Stimulated activated CD8-positive, alpha-beta memory T cell treated with anti-CD3 and anti-CD28 coated beads, Interleukin-4, amount 100 ng/mL, for 24 hours (primary cell): Measurements from ENCODE around the gene ZNF10.
A peak's percentile ranks its signal among the peaks of the same experiment; 100 is the strongest.

Experiments used
- DNase-seq: peaks from one replicate; pipeline ENCODE4 v3.0.0-alpha.2; 2020; ENCODE audit warnings: low read depth

ZNF10 gene

DNA sequence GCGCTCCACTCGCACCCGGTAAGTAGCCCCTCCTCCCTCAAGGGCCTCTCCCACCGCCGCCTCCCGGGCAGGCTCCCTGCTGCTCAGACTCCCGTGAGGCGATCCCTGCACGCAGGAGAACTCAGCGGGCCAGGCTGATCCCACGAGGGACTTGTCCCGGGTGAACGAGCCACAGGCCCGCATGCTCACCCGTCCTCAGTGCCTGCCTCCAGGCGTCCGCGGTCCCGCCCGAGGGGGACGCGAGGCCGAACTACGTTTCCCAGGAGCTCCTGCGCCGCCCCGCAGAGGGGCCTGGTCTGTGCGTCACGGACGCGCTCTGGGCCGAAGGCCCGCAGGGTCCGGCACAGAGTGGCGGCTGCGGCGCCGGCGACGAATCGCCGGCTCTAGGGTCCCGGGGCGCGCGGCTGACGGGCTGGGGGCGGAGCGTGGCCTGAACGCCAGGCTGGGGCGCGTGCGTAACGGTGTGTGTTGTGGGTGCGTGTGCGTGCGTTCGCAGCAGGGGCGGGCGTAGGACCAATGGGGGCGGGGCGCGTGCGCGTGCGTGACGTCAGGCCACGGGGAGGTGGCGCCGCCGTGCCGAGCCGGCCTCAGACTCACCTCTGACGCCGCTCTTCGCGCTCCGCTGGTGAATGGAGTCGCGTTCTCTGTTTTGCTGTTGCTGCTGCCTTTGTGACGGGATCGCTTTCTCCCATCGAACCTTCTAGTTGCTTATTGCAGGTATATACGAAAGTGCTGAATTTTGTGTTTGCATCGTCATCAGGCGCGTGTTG lies at the start of gene ZNF10, which contains the start of gene ZNF891:
Gene ZNF10 (plus strand): TSS at position 590 of the 770 bp plus-strand sequence. CDS start 13,866 bp downstream, outside the sequence.
Gene ZNF891 (minus strand): TSS at position 237 of the 770 bp plus-strand sequence. CDS start 8,356 bp downstream, outside the sequence.
- peak; percentile 95 for DNase-seq

DNA sequence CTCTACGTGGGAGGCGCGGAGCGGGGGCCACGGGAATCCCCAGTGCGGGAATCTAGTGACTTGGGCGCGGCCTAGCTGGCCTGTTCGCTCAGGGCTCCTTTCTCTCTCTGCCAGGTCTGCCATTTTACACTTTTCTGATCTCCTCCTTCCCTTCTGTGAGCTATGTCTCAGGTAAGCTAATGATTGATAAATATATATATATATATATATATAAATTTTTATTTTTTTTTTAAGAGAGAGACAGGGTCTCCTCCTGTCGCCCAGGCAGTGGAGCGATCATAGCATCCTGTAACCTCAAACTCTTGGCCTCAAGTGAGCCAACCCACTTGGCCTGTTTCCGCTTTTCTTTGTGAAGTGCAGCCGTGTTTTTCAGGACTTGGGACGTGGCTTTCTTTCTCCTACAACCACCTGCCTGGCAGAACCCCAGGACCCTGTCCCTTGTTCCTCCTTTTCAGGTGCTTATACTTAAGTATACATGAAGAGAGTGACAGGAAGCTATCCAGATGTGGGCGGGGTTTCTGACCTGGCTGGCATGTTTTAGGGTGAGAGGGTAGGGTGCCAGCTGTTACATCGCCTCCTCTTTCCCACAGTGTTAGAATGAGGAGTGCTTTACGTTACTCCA lies 49.2 kb upstream of the ZNF10 start:
- DNase-seq: no peak

DNA sequence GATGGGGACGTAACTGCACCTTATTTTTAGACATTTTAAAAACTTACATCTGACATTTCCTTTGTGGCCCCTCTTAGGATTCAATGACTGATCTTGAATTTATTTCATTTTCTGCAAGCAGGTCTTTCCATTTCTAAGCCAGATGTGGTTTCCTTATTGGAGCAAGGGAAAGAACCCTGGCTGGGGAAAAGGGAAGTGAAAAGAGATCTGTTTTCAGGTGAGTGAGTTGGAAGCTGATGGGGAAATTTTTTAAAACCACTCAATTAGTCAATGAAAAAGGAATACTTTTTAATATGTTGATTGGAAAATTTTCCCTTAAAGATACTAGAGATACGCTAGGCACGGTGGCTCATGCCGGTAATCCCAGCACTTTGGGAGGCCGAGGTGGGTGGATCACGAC lies 47.1 kb upstream of the ZNF10 start:
- DNase-seq: no peak

DNA sequence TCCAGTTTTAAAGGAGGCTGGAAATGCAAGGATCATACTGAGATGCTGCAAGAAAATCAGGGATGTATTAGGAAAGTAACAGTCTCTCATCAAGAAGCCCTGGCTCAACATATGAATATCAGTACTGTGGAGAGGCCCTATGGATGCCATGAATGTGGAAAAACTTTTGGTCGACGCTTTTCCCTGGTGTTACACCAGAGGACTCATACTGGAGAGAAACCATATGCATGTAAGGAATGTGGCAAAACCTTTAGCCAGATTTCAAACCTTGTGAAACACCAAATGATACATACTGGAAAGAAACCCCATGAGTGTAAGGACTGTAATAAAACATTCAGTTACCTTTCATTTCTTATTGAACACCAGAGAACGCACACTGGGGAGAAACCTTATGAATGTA lies 24.8 kb upstream of the ZNF10 start:
- DNase-seq: no peak

DNA sequence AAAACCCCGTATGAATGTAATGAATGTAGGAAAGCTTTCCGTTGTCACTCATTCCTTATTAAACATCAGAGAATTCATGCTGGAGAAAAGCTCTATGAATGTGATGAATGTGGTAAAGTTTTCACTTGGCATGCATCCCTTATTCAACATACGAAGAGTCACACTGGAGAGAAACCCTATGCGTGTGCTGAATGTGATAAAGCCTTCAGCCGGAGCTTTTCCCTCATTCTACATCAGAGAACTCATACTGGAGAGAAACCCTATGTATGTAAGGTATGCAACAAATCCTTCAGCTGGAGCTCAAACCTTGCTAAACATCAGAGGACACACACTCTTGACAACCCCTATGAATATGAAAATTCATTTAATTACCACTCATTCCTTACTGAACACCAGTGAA lies 24.2 kb upstream of the ZNF10 start:
- no peak for DNase-seq

DNA sequence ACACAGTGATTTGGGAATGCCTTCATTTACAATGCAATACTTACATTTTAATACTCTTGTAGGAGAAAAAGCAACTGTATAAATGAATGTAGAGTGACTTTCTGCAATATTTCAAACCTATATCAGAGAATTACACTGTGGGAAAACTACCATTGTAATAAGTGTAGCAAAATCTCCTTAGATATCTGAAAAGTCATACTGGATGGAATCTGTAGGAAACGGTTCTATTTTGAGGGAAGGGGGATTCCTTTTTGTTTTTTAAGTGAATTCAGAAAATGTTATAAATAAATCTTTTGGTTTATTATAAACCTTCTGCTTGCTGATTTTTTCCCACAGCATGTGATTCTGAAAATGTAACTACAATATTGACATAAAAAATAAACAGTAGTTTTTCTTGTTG lies 23.3 kb upstream of the ZNF10 start:
- no peak for DNase-seq

DNA sequence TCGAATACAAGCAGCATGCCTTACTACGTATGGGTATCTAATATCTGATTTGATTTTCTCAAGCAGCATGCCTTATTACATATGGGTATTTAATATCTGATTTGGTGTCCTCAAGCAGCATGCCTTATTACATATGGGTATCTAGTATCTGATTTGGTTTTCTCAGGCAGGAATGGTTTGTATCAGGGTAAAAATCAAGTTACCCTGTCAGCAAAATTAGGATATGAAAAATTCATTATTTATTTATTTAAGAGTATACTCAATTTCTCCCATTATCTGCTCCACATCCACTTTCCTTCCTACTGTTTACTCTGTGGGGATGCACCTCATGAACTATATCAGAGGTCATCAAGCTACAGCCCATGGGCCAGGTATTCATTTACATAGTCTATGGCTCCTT lies 22.3 kb upstream of the ZNF10 start:
- DNase-seq: no peak

DNA sequence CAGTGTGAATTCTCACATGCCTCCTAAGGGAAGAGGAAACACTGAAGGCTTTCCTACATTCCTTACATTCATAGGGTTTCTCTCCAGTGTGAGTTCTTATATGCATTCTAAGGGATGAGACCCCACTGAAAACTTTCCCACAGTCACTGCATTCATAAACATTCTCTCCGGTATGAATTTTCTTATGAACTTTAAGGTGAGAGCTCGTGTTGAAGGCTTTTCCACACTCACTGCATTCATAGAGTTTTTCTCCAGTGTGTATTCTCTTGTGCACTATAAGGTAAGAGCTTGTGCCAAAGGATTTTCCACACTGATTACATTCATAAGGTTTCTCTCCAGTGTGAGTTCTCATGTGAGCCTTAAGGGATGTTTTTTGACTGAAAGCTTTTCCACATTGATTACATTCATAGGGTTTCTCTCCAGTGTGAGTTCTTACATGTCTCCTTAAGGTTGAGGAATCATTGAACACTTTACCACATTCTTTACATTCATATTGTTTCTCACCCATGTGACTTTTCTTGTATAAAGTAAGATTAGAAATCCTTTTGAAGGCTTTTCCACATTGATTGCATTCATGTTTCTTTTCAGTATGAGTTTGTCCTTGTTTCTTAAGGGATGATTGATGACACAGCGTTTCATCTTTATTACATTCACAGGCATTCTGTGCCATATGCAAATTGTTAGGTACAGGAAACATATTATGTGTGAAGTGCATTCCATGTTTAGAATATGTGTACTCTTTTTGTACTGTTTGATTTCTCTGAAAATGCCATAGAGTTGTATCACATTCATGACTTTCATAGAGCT lies 9.8 kb upstream of the ZNF10 start:
- DNase-seq: no peak

DNA sequence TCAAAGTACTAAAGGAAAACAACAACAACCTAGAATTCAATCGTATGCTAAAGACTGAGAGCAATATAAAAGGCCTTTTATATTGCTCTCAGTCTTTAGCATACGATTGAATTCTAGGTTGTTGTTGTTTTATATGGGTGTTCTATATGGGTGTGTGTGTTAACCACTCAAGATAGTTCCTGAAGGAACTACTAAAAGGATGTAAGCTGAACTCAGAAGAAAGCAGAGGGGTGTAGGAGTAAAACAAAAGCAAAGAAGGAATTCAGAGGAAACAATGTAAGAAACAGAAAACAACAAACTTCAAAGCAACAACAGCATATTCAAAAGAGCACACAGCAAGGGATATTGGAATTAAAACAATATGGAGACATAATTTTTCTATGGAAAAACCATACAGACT lies 5.8 kb upstream of the ZNF10 start:
- DNase-seq: no peak

DNA sequence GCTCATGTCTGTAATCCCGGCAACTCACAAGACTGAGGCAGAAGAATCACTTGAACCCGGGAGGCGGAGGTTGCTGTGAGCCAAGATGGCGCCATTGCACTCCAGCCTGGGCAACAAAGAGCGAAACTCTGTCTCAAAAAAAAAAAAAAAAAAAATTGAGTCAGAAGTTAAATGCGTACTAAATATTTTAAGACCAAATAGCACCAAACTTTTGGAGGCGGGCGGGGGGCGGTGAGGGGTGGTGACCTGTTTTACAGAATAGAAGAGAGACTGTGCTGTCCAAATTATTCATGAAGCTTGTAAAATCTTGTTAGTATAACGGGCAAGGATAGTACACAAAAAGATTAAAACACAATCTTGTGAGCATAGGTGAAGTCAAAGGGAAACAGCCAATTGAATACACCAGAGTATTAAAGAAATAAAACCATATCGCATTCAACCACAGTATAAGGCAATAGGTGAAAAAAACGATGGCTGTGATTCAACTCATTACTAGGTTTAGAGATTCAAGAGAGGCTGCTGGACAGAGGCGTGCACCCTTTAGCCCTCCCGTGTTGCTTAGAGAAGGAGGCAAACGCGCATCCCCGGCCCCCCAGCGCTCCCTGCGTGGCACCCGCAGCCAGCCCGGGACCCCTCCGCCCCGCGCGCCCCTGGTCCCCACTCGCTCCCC lies 924 bp upstream of the ZNF10 start:
- DNase-seq: no peak

DNA sequence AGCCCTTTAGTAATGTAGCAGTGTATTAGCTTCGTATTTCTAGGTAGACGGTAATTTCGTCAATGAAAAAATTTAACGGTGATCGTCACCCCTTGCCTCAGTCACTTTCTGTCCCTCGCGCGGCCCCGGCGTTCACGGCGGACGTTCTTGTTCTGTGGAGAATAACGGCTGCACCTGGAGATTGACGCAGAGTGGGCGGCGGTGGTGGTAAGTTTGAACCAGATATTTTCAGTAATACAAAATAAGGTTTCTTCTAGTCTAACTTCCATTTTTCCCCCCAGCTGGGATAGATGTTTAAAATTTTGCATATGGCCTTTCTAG lies 341 bp downstream of the ZNF10 start:
- DNase-seq: peak; percentile 11

DNA sequence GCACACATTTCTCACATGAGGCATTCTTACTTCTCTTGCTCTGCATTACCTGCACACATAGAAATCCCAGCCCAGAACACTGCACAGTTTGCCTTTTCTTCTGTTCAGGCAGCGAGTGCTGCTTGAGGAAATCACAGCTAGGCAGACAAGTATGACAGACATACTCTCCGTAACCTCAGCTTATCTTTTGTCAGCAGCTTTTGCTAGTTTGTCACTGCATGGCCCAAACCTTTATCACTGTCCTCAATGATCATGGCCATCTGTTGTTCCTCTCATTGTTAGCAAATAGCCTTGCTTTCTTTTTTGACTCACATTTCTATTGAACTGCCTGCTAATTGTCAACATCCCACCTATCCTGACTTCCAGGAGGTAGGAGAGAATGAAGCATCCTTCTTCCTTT lies 5.3 kb downstream of the ZNF10 start:
- DNase-seq: no peak

DNA sequence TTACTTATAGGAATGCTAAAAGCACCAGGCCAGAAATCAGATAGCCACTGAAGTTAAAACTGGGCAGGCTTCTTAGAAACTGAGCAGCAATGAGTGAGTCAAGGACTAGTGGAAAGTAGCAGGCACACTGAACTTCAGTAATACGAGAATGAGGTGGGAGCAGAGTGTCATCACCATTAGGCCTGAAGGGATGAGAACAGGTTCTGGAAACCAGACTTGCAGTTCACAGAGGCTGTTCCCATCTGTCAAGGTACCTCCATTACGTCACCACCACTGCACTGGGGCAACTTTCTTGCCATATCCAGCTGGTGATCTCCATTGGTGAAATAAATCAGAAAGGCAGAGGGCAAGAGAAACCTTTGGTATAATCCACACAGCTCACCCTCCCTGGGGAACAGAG lies 15.6 kb downstream of the ZNF10 start:
- no peak for DNase-seq

DNA sequence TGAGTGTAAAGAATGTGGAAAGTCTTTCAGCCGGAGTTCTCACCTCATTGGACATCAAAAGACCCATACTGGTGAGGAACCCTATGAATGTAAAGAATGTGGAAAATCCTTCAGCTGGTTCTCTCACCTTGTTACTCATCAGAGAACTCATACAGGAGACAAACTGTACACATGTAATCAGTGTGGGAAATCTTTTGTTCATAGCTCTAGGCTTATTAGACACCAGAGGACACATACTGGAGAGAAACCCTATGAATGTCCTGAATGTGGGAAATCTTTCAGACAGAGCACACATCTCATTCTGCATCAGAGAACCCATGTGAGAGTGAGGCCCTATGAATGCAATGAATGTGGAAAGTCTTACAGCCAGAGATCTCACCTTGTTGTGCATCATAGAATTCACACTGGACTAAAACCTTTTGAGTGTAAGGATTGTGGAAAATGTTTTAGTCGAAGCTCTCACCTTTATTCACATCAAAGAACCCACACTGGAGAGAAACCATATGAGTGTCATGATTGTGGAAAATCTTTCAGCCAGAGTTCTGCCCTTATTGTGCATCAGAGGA lies 25.8 kb downstream of the ZNF10 start:
- DNase-seq: no peak

DNA sequence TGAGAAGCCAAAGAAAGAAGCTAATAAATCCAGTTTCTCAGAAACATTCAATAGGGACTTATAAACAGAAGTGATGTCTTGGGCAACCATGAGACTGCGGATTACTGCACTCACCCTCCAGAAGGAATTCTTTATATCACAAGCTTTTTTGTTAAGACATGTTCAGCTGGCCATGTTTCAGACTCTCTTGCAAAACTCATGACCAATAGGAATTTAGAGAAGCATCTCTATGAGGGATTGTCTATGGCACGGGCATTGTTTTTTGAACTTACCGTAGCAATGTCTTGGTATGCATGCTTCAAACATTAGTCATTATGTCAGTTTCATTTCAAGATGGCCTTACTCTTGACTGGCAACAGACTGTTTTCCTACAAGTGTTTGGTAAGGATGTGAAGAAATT lies 35.3 kb downstream of the ZNF10 start:
- no peak for DNase-seq

DNA sequence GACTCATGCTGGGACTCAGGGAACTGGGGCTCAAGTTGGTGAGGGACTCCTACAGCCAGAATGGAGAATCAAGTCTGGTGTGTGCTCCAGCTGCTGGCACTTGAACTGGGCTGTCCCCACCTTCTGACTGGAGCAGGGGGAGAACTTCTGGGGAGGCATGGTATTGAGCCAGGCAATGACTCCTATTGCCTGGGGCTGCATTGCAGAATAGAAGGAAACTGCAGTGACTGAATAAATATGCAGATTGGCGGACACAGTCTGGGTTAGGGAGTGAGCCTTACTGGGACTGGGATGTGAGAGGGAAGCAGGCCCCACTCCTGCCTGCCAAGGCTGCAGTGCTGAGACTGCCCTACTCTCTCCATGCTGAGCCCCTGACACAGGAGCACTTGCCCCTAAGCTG lies 42.1 kb downstream of the ZNF10 start:
- DNase-seq: no peak

DNA sequence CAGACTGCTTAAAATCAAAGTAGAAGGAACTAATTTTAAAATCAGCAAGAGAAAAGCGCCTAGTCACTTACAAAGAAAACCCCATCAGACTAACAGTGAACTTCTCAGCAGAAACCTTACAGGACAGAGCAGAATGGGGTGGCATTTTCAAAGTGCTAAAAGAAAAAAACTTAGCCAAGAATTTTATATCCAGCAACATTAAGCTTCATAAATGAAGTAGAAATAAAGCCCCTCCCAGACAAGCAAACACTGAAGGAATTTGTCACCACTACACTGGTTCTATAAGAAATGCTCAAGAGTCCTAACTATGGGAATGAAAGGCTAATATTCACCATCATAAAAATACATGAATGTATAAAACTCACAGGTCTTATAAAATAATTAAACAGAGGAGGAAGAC lies 44.5 kb downstream of the ZNF10 start:
- no peak for DNase-seq

DNA sequence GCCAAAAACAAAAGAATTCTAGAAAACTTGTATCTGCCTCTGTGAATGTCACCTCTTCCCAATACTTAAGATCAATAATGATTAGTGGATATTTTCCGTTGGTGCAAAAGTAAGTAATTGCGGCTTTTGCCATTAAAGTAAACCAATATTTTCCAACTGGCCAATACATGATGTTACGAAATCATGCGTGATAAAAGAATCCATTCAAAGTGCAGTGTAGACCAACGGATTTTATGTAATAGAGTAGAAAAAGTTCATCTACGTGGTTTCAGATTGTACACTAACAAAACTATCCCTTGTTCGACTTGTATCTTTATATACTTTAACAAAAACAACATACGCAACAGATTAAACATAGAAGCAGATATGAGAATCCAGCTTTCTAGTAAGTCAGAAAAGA lies 50.2 kb downstream of the ZNF10 start:
- DNase-seq: no peak

DNA sequence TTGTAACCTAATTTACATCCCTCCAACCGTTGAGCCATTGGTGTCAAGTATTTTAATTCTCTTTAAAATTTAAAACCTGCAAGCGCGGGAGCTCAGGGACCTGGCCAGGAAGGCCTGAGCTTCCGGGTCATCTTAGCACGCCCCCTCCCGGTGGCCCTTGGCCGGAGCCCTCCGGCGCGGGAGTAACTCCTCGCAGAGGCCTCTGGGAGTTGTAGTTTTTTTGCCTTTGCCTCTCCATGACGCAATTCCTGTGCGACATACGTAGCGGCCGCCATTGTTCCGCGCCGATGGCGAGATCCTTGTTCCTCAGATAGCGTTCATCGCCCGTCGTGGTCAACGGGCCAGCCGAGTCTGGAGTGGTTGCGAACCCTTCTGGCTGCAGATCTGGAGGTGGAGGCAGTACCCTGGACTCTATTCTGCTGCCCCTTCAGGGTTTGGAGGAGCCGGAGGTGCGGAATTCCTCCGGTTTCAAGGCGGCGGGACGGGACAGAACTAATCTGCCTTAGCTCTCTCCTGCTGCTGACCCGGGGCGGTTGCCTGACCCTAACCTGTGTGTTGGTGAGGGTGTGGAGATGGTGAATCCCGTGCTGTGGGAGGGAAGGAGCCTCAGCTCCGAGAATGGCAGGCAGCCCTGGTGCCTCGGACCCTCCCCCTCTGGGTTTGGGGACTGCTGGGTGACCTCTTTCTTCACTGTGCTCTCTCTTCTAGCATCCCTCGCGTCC lies 51.0 kb downstream of the ZNF10 start, which contains the start of gene ZNF268:
Gene ZNF268 (plus strand): TSS at position 258 of the 722 bp plus-strand sequence. CDS start 503 bp downstream, outside the sequence.
- DNase-seq: peak; percentile 86

DNA sequence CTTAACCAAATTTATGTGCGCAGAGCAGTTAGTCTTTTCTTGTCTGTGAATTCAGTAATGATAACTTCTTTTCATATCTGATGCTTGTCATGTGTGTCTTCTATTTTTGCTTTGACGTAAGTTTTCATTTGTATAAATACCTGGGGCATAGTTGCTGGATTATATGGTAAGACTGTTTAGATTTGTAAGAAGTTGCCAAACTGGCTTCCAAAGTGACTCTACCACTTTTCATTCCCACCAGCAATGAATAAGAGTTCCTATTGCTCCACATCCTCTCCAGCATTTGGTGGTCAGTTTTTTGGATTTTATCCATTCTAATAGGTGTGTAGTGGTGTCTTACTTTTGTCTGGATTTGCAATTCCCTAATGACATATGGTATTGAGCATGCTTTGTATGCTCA lies 59.7 kb downstream of the ZNF10 start:
- DNase-seq: no peak

DNA sequence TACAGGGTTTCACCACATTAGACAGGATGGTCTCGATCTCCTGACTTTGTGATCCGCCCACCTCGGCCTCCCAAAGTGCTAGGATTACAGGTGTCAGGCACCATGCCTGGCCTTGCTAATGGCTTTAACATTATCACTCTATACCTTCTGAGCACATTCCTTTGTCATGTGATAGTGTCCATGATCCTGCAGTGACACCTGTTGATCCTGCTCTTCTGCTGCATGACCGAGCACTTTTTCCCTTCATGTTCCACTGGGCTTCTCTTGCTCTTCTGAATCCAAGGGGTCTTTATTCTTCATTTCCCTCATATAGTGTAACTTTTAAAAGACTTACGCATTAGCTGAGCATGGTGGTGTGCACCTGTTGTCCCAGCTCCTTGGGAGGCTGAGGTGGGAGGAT lies 62.4 kb downstream of the ZNF10 start:
- no peak for DNase-seq
